ENCODE measurements around the gene SYNGR3.
A peak's percentile ranks its signal among the peaks of the same experiment; 100 is the strongest.

The SYNGR3 gene

DNA sequence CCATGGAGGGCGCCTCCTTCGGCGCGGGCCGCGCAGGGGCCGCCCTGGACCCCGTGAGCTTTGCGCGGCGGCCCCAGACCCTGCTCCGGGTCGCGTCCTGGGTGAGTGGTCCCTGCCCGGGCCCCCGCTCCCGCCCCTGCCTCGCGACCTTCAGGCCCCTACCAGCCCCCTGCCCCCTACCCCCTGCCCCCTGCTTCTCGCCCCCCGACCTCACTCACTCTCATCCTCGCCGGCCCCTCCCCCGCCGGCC lies 256 bp downstream of the SYNGR3 start:
- H3K79me2 ChIP-seq, result no peaks in the 10 kb centered on the region
- H3K27ac ChIP-seq, result no peak overlapping the region
- H3K4me1 ChIP-seq, result peaks cover 5% of the 10 kb centered on the region
- H3K9me3 ChIP-seq (ENCODE audit: control insufficient read depth, low read length), result no peaks in the 10 kb centered on the region
- peak overlapping the region; percentile 68 for H3K4me3 ChIP-seq (ENCODE audit: low read depth, low read length)
- H3K27me3 ChIP-seq (ENCODE audit: control insufficient read depth, insufficient read depth, low read length), result no peaks in the 10 kb centered on the region
- peak overlapping the region; percentile 73 for H2AFZ ChIP-seq
- TF ChIP-seq, protein P1, sequence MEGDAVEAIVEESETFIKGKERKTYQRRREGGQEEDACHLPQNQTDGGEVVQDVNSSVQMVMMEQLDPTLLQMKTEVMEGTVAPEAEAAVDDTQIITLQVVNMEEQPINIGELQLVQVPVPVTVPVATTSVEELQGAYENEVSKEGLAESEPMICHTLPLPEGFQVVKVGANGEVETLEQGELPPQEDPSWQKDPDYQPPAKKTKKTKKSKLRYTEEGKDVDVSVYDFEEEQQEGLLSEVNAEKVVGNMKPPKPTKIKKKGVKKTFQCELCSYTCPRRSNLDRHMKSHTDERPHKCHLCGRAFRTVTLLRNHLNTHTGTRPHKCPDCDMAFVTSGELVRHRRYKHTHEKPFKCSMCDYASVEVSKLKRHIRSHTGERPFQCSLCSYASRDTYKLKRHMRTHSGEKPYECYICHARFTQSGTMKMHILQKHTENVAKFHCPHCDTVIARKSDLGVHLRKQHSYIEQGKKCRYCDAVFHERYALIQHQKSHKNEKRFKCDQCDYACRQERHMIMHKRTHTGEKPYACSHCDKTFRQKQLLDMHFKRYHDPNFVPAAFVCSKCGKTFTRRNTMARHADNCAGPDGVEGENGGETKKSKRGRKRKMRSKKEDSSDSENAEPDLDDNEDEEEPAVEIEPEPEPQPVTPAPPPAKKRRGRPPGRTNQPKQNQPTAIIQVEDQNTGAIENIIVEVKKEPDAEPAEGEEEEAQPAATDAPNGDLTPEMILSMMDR (IDR thresholded peaks at IDR 0.05), result no peak
- H3K4me2 ChIP-seq (ENCODE audit: low read length), result no peak overlapping the region
- no peak overlapping the region for H3K9ac ChIP-seq
- no peaks in the 10 kb centered on the region for H3K36me3 ChIP-seq (ENCODE audit: control insufficient read depth, insufficient read depth, low read length)

DNA sequence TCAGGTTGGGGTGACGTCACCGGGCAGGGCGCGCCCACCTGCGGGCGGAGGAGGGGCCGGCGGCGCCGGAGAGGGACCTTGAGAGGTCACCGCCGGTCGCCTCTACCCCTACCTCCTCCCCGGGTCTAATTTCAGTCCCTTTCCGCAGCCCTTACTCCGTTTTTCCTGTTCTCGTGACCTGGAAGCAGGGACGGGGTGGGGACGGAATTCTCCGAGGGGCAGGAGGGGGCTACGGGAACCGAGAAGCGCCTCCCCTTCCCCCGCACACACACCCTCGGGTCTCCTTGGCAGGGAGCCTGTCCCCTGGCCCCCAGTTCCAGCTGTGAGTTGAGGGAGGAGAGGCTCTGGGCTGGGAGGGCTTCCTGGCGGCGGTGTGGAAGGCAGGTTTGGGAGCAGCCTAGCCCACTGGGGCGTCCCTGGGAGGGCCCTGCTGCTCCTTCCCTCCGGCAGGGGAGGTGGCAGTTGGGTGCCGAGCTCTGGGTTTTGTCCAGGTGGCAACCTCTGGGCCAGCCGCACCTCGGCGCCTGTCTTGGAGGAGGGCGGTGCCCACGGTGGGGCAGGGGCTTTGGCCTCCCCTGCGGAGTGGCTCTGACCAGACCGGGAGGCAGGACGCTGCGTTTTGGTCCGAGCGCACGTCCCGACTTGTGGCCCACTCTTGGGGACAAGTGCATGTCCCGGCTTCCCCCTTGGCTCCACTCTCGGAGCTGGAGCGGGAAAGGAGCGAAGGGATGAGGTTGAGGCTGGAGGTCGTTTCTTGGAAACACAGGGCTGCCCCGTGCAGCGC lies 773 bp downstream of the SYNGR3 start:
- Histone ChIP-seq H3K4me2 (ENCODE audit: low read length) (peak overlapping the region; percentile 89), H3K79me2 (no peaks in the 10 kb centered on the region), H3K4me3 (ENCODE audit: low read depth, low read length) (peak overlapping the region; percentile 68), H3K27ac (no peak overlapping the region), H3K36me3 (ENCODE audit: control insufficient read depth, insufficient read depth, low read length) (no peaks in the 10 kb centered on the region), H3K9ac (no peak overlapping the region), H3K9me3 (ENCODE audit: control insufficient read depth, low read length) (no peaks in the 10 kb centered on the region), H3K27me3 (ENCODE audit: control insufficient read depth, insufficient read depth, low read length) (no peaks in the 10 kb centered on the region), H3K4me1 (peaks cover 3% of the 10 kb centered on the region), H2AFZ (peak overlapping the region; percentile 73)
- TF ChIP-seq, protein P1 (IDR thresholded peaks at IDR 0.05), result no peak

- Histone ChIP-seq H3K4me3 (ENCODE audit: low read depth, low read length) (no peak overlapping the region), H3K9ac (no peak overlapping the region)
These were observed 1.4 kb downstream of the SYNGR3 start for GRCh38 chr16:1991135-1991551.

DNA sequence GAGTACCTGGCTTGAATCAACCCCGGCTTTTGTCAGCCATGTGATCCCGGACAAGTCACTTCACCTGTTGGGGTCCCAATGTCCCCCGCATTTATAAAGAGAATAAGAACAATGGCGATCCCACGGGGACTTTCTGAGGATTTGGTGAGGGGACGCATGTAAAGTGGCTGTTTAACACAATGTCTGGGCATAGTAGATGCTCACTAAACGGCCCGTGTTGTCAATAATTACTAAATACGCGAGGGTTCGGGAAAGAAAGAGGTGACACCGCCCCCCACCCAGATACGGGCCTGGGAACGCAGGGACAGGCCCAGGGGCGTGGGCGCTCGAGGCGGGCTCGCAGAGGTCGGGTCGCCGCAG lies 1.8 kb downstream of the SYNGR3 start:
- Histone ChIP-seq H3K4me2 (ENCODE audit: low read length) (no peak overlapping the region), H3K9ac (no peak overlapping the region), H3K4me3 (ENCODE audit: low read depth, low read length) (peak overlapping the region; percentile 11), H3K9me3 (ENCODE audit: control insufficient read depth, low read length) (no peaks in the 10 kb centered on the region), H3K27ac (no peak overlapping the region), H3K4me1 (peaks cover 3% of the 10 kb centered on the region), H3K79me2 (no peaks in the 10 kb centered on the region), H3K27me3 (ENCODE audit: control insufficient read depth, insufficient read depth, low read length) (no peaks in the 10 kb centered on the region), H2AFZ (no peak overlapping the region), H3K36me3 (ENCODE audit: control insufficient read depth, insufficient read depth, low read length) (no peaks in the 10 kb centered on the region)
- TF ChIP-seq, protein P1 (IDR thresholded peaks at IDR 0.05), result no peak

More at GRCh38 chr16:1991135-1991551, 1.4 kb downstream of the SYNGR3 start:
- H3K4me2 ChIP-seq (ENCODE audit: low read length), result no peak overlapping the region
- H3K9me3 ChIP-seq (ENCODE audit: control insufficient read depth, low read length), result no peaks in the 10 kb centered on the region
- no peak overlapping the region for H2AFZ ChIP-seq
- H3K27me3 ChIP-seq (ENCODE audit: control insufficient read depth, insufficient read depth, low read length), result no peaks in the 10 kb centered on the region
- no peak overlapping the region for H3K27ac ChIP-seq
- H3K4me1 ChIP-seq, result peaks cover 3% of the 10 kb centered on the region
- H3K36me3 ChIP-seq (ENCODE audit: control insufficient read depth, insufficient read depth, low read length), result no peaks in the 10 kb centered on the region
- H3K79me2 ChIP-seq, result no peaks in the 10 kb centered on the region
- TF ChIP-seq, protein P1 (IDR thresholded peaks at IDR 0.05), result no peak

Data from parathyroid adenoma (tissue), 2 donors.